SK-N-SH treated with all-trans-retinoic acid at 6 μM for 48 hours (cell line): ENCODE results near the gene ZBTB39.

Experiments used
- ARNTL ChIP-seq: fragments of 450-650 bp; formaldehyde crosslinking; IDR thresholded peaks from 2 replicates; pipeline ENCODE4 v1.5.0; 2020; ENCODE audit warnings: low read depth, mild to moderate bottlenecking, moderate library complexity, borderline replicate concordance
- PATZ1 ChIP-seq: fragments of 250-450 bp; sonication (Bioruptor Pico); IDR thresholded peaks from 2 replicates; pipeline ENCODE4 v1.8.0; 2020; ENCODE audit warnings: mild to moderate bottlenecking, moderate library complexity, borderline replicate concordance
- SNAI2 ChIP-seq: fragments of 250-450 bp; sonication (Bioruptor Pico); IDR thresholded peaks from 2 replicates; pipeline ENCODE4 v1.5.0; 2020; ENCODE audit warnings: mild to moderate bottlenecking, moderate library complexity
- ZC3H10 ChIP-seq: fragments of 250-450 bp; sonication (Bioruptor Pico); IDR thresholded peaks from 2 replicates; pipeline ENCODE4 v1.5.1; 2021; ENCODE audit warnings: mild to moderate bottlenecking, moderate library complexity
- ZFP3 ChIP-seq: fragments of 250-450 bp; sonication (Bioruptor Pico); IDR thresholded peaks from 2 replicates; pipeline ENCODE4 v1.5.0; 2020; ENCODE audit warnings: mild to moderate bottlenecking, moderate library complexity
- ZNF565 ChIP-seq: fragments of 450-650 bp; formaldehyde crosslinking; conservative IDR thresholded peaks from 2 replicates; pipeline ENCODE4 v1.5.0; 2020; ENCODE audit warnings: low read depth, mild to moderate bottlenecking, moderate library complexity
- ZNF8 ChIP-seq: fragments of 450-650 bp; formaldehyde crosslinking; IDR thresholded peaks from 2 replicates; pipeline ENCODE4 v1.5.0; 2020; ENCODE audit warnings: mild to moderate bottlenecking, moderate library complexity

DNA sequence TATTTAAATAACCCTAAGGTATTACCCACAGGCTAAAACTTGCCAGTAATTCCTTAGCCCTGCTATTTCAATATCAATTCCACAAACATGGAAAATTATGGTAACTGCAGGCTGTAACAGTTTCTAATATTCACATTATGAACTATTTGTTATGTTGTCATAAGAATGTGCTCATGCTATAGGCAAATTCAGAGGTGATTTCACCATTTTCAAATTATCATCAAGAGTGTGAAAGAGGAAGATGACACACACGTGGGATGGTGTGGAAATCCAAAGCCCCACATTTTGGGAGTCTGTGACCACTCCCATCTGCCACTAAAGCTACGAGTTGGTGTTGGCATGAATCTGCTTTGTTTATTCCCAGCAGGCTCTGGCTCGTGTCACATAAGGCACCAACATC, 49.5 kb upstream of the ZBTB39 start:
- TF ChIP-seq ZNF8 (CRISPR knock-in tag) = no peak
- TF ChIP-seq ZFP3 (CRISPR knock-in tag) = no peak
- TF ChIP-seq SNAI2 (CRISPR knock-in tag) = no peak
- TF ChIP-seq ZC3H10 (CRISPR knock-in tag) = no peak
- TF ChIP-seq ARNTL = no peak
- no peak for TF ChIP-seq ZNF565 (CRISPR knock-in tag)
- no peak for TF ChIP-seq PATZ1
